SU-DHL-6 (cell line): Measurements from ENCODE around the gene AHDC1.

ENCODE experiments used
- H2AFZ ChIP-seq: fragments of 200-600 bp; sonication (generic); 2 replicates; pipeline ENCODE4 v1.6.1; 2014; ENCODE audit warnings: low read depth, mild to moderate bottlenecking, moderate library complexity, mixed read lengths, antibody characterized with exemption, low read length; ENCODE audit not compliant: severe bottlenecking
- H3F3A ChIP-seq: fragments of 200-600 bp; shearing (Covaris generic); 2 replicates; pipeline ENCODE4 v1.6.0; 2016; ENCODE audit warnings: antibody characterized with exemption, mild to moderate bottlenecking; ENCODE audit not compliant: insufficient read depth
- H3K27ac ChIP-seq: fragments of 200-600 bp; sonication (generic); 2 replicates; pipeline ENCODE4 v1.5.1; 2016; ENCODE audit warnings: low read depth, mild to moderate bottlenecking, low read length, moderate library complexity, mixed read lengths
- H3K27me3 ChIP-seq: fragments of 200-600 bp; sonication (generic), shearing (Covaris generic); 2 replicates; pipeline ENCODE4 v1.6.0; 2014; ENCODE audit warnings: mild to moderate bottlenecking, low read length
- H3K36me3 ChIP-seq: fragments of 200-600 bp; sonication (generic); 2 replicates; pipeline ENCODE4 v1.6.1; 2014; ENCODE audit warnings: mild to moderate bottlenecking, low read length, mixed read lengths
- H3K4me2 ChIP-seq: fragments of 300-600, 200-600 bp; shearing (Covaris generic), sonication (generic); 2 replicates; pipeline ENCODE4 v1.6.0; 2014; ENCODE audit warnings: low read length, low read depth, mild to moderate bottlenecking; ENCODE audit not compliant: poor library complexity, severe bottlenecking
- H3K4me3 ChIP-seq: fragments of 200-600 bp; sonication (generic); 2 replicates; pipeline ENCODE4 v1.5.1; 2014; ENCODE audit warnings: antibody characterized with exemption, low read length, mild to moderate bottlenecking, mixed read lengths; ENCODE audit not compliant: insufficient read depth, poor library complexity, severe bottlenecking
- H3K79me2 ChIP-seq: fragments of 200-600 bp; sonication (generic); 2 replicates; pipeline ENCODE4 v1.6.1; 2014; ENCODE audit warnings: mild to moderate bottlenecking, low read length, moderate library complexity; ENCODE audit not compliant: insufficient read depth
- H3K9ac ChIP-seq: fragments of 200-600 bp; sonication (generic); 2 replicates; pipeline ENCODE4 v1.7.0; 2014; ENCODE audit warnings: mild to moderate bottlenecking, low read length
- H3K9me2 ChIP-seq: fragments of 200-600 bp; sonication (generic); replicated peaks from 2 replicates; pipeline ENCODE4 v1.6.1; 2014; ENCODE audit warnings: low read length; ENCODE audit not compliant: insufficient read depth
- H3K9me3 ChIP-seq: fragments of 200-600 bp; sonication (generic); 2 replicates; pipeline ENCODE4 v1.6.1; 2014; ENCODE audit warnings: low read length, mixed read lengths; ENCODE audit not compliant: insufficient read depth
- H4K20me1 ChIP-seq: fragments of 200-600 bp; sonication (generic); 2 replicates; pipeline ENCODE4 v1.6.1; 2014; ENCODE audit warnings: low read depth, mild to moderate bottlenecking, antibody characterized with exemption, low read length, moderate library complexity, mixed read lengths
- EZH2phosphoT487 ChIP-seq: fragments of 200-600 bp; sonication (generic), shearing (Covaris generic); conservative IDR thresholded peaks from 2 replicates; pipeline ENCODE4 v1.6.1; 2018; ENCODE audit warnings: mild to moderate bottlenecking, antibody characterized with exemption, low read length, moderate library complexity, mixed read lengths
- TF ChIP-seq, protein P1 (sequence below): fragments of 200-600 bp; sonication (generic); IDR thresholded peaks from one replicate; pipeline ENCODE4 v1.5.1; 2017; ENCODE audit warnings: antibody characterized with exemption, mild to moderate bottlenecking, low read length, moderate library complexity; ENCODE audit not compliant: insufficient read depth, poor library complexity, severe bottlenecking

Gene AHDC1

DNA sequence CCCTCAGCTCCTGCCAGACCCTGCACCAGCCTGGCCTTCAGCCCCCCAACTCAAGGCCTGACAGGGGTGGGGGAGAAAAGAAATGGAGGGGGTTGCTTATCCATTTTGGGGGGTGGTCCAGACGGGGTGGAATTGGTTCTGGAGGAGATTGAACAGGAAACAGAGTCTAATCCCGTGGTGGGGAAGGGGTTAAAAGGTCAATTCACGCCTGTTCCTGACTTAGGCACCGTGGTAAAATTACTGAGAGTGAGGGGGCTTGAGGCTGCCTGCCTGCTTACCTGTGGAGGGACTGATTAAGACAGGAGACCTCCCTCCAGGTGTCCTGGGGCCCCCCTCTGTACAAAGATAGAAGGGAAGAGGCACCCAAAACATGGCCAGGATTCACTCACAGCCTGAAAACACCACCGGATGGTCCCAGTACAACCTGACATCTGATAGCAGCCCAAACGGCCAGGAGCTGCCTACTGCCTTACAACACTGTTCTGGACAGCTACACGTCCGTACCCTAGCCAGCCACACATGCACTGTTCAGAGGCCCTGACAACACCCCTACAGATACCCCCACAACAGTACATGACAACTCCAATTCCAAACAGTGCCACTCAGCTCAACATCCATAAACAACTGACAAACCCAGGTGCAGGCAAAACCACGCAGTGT lies 31.8 kb downstream of the AHDC1 start:
- Histone ChIP-seq H3K9me2 (no peaks in the 10 kb centered on the region), H3K36me3 (no peaks in the 10 kb centered on the region), H2AFZ (no peak overlapping the region), H3K9ac (no peak overlapping the region), H4K20me1 (no peaks in the 10 kb centered on the region), H3K4me2 (no peak overlapping the region), H3K4me3 (no peak overlapping the region), H3K9me3 (no peaks in the 10 kb centered on the region), H3F3A (peaks cover 6% of the 10 kb centered on the region; the same call in 1 of the 2 replicates), H3K27me3 (no peaks in the 10 kb centered on the region), H3K27ac (no peak overlapping the region), H3K79me2 (no peaks in the 10 kb centered on the region)
- no peak for TF ChIP-seq EZH2phosphoT487
- TF ChIP-seq, protein P1, sequence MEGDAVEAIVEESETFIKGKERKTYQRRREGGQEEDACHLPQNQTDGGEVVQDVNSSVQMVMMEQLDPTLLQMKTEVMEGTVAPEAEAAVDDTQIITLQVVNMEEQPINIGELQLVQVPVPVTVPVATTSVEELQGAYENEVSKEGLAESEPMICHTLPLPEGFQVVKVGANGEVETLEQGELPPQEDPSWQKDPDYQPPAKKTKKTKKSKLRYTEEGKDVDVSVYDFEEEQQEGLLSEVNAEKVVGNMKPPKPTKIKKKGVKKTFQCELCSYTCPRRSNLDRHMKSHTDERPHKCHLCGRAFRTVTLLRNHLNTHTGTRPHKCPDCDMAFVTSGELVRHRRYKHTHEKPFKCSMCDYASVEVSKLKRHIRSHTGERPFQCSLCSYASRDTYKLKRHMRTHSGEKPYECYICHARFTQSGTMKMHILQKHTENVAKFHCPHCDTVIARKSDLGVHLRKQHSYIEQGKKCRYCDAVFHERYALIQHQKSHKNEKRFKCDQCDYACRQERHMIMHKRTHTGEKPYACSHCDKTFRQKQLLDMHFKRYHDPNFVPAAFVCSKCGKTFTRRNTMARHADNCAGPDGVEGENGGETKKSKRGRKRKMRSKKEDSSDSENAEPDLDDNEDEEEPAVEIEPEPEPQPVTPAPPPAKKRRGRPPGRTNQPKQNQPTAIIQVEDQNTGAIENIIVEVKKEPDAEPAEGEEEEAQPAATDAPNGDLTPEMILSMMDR: no peak

DNA sequence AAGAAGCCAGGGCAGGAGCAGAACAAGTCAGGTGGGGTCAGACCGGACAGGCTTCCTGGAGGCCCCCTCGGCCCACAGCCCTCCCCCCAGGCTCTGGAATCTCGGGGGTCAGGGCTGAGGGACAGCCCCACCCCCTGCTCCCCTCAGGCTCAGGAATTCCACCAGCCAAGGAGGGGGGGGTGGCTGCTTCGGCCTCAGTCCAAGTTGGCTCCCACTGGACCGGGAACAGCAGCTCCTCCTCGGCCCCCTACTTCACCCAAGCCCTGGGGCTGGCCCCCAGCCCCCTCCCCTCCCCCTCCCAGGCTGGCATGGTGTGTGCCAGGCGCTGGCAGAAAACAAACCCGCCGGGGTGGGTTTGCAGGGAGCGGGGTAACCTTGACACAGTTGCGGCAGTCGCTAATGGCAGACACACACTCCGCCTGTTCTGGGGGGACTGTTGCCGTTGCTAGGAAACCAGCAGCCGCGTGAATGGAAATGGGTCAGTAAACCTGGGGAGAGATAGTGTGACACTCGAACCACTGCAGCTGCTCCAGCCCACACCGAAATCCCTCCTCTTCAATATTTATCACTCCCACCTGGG lies 32.4 kb downstream of the AHDC1 start:
- Histone ChIP-seq H3K9ac (no peak overlapping the region), H3K4me2 (no peak overlapping the region), H2AFZ (no peak overlapping the region), H3K36me3 (no peaks in the 10 kb centered on the region), H3K9me3 (no peaks in the 10 kb centered on the region), H3K27me3 (no peaks in the 10 kb centered on the region), H3K27ac (no peak overlapping the region), H3K79me2 (no peaks in the 10 kb centered on the region), H4K20me1 (no peaks in the 10 kb centered on the region), H3K9me2 (no peaks in the 10 kb centered on the region), H3K4me3 (no peak overlapping the region), H3F3A (peaks cover 6% of the 10 kb centered on the region; the same call in 1 of the 2 replicates)
- TF ChIP-seq, protein P1: no peak
- no peak for TF ChIP-seq EZH2phosphoT487

DNA sequence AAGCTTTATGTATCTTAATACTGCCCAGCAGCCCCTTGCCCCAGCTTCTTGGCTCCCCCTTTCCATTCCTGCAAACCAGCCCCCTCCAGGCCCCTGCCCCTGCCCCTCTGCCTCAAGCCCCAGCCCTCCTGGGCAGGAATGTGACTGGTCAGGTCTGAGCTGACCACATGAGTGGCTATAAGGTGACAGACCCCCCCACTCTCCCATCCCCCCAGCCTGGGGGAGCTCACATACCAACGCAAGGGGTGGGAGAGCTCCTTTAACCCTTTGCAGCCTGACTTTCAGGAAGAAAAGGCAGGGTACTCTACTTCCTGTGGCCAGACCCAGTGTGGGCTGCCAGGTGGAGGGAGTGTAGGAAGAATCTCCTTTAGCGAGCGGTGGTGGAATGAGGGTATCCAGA lies 33.2 kb downstream of the AHDC1 start:
- H4K20me1 ChIP-seq: no peaks in the 10 kb centered on the region
- no peaks in the 10 kb centered on the region for H3K9me3 ChIP-seq
- no peaks in the 10 kb centered on the region for H3K9me2 ChIP-seq
- no peak overlapping the region for H3K27ac ChIP-seq
- H3K36me3 ChIP-seq: no peaks in the 10 kb centered on the region
- no peak overlapping the region for H3K4me2 ChIP-seq
- no peaks in the 10 kb centered on the region for H3K27me3 ChIP-seq
- no peak overlapping the region for H3K4me3 ChIP-seq
- no peaks in the 10 kb centered on the region for H3K79me2 ChIP-seq
- peaks cover 6% of the 10 kb centered on the region; the same call in 1 of the 2 replicates for H3F3A ChIP-seq
- H2AFZ ChIP-seq: no peak overlapping the region
- no peak overlapping the region for H3K9ac ChIP-seq
- TF ChIP-seq, protein P1: no peak
- TF ChIP-seq EZH2phosphoT487: no peak
